Colon (tissue), 2 donors: ENCODE results near the gene GUCD1.

Experiments used
- FAIRE-seq: peaks from 2 replicates; lab custom pipeline; 2012; peaks lifted over from hg19 to GRCh38; lab: Jason Lieb, UNC
- donor health status: control.
- donor health status: control.

The GUCD1 gene

GRCh38 chr22:24590596-24591173 is 35.7 kb upstream of the GUCD1 start:
- FAIRE-seq, result no peak

- FAIRE-seq, result no peak
Observed at GRCh38 chr22:24589518-24590030, 34.6 kb upstream of the GUCD1 start.

- FAIRE-seq, result no peak
Observed at GRCh38 chr22:24588757-24589481, 34.0 kb upstream of the GUCD1 start.

- FAIRE-seq, result no peak
Observed at GRCh38 chr22:24588381-24588756, 33.4 kb upstream of the GUCD1 start.

GRCh38 chr22:24587948-24588347 is 33.0 kb upstream of the GUCD1 start:
- no peak for FAIRE-seq

- no peak for FAIRE-seq
Observed at GRCh38 chr22:24587251-24587650, 32.3 kb upstream of the GUCD1 start.

GRCh38 chr22:24585927-24586546 is 31.1 kb upstream of the GUCD1 start:
- FAIRE-seq, result no peak

- FAIRE-seq, result no peak
Observed at GRCh38 chr22:24585461-24585860, 30.5 kb upstream of the GUCD1 start.

- FAIRE-seq, result no peak
Observed at GRCh38 chr22:24584871-24585411, 30.0 kb upstream of the GUCD1 start.

- no peak for FAIRE-seq
Observed at GRCh38 chr22:24584166-24584790, 29.3 kb upstream of the GUCD1 start.

GRCh38 chr22:24583221-24584165 is 28.6 kb upstream of the GUCD1 start:
- FAIRE-seq, result no peak

GRCh38 chr22:24582056-24582814 is 27.3 kb upstream of the GUCD1 start:
- no peak for FAIRE-seq

- no peak for FAIRE-seq
Observed at GRCh38 chr22:24580276-24580675, 25.3 kb upstream of the GUCD1 start.

- no peak for FAIRE-seq
Observed at GRCh38 chr22:24579258-24579601, 24.3 kb upstream of the GUCD1 start.

- no peak for FAIRE-seq
Observed at GRCh38 chr22:24578355-24579257, 23.7 kb upstream of the GUCD1 start.

GRCh38 chr22:24576778-24577177 is 21.8 kb upstream of the GUCD1 start:
- no peak for FAIRE-seq

GRCh38 chr22:24571266-24571665 is 16.3 kb upstream of the GUCD1 start:
- FAIRE-seq, result no peak

- no peak for FAIRE-seq
Observed at GRCh38 chr22:24567668-24568067, 12.7 kb upstream of the GUCD1 start.

- FAIRE-seq, result no peak
Observed at GRCh38 chr22:24566899-24567511, 12.1 kb upstream of the GUCD1 start.
